BJ (cell line): ENCODE data around the gene PLK1. TPM values are rescaled to one million over a fixed set of nuclear protein-coding genes. Genes with fewer than 3 reads are reported as not detected.
"Not testable (repeated sequence)": the region's sequence is repeated elsewhere in the genome, so short reads cannot be mapped to it uniquely, and the experiment has no call there.

Source experiments
- CTCF ChIA-PET: fragments of 350-600 bp; formaldehyde crosslinking; extraction: SDS; loops from one replicate; lab custom pipeline; 2021; ENCODE audit warnings: antibody characterized with exemption, inconsistent platforms; lab: Yijun Ruan, JAX
- POLR2A ChIA-PET: fragments of 300-600 bp; sonication (Branson Sonifier 250); formaldehyde crosslinking; extraction: SDS; loops from one replicate; lab custom pipeline; 2021; ENCODE audit warnings: antibody characterized with exemption; lab: Charles Lee
- DNase-seq: peaks from one replicate; pipeline ENCODE4 v3.0.0-alpha.2; 2011; ENCODE audit warnings: low read depth
- H3K27me3 ChIP-seq: 2 replicates; pipeline ENCODE4 v1.6.0; 2011; ENCODE audit warnings: low read length; ENCODE audit not compliant: control insufficient read depth, insufficient read depth
- H3K36me3 ChIP-seq: 2 replicates; pipeline ENCODE4 v1.5.1; 2011; ENCODE audit warnings: low read length; ENCODE audit not compliant: control insufficient read depth, insufficient read depth
- H3K4me3 ChIP-seq: 2 replicates; pipeline ENCODE4 v1.5.1; 2011; ENCODE audit warnings: low read depth, mild to moderate bottlenecking, control low read depth, low read length
- polyA plus RNA-seq: library from polyadenylated mRNA; depleted of rRNA; stranded (reverse); fragments of >200 nt; gene quantifications from 2 replicates; pipeline ENCODE4 v1.2.3, GENCODE V29; 2011
- TF ChIP-seq, protein P1 (sequence below): IDR thresholded peaks from 2 replicates; pipeline ENCODE4 v1.5.1; 2011; ENCODE audit warnings: low read depth, mild to moderate bottlenecking, control low read depth, inconsistent platforms, low read length, moderate library complexity; ENCODE audit not compliant: insufficient read depth

Gene PLK1
- polyA plus RNA-seq, 1 experiment: 54.0 TPM

DNA sequence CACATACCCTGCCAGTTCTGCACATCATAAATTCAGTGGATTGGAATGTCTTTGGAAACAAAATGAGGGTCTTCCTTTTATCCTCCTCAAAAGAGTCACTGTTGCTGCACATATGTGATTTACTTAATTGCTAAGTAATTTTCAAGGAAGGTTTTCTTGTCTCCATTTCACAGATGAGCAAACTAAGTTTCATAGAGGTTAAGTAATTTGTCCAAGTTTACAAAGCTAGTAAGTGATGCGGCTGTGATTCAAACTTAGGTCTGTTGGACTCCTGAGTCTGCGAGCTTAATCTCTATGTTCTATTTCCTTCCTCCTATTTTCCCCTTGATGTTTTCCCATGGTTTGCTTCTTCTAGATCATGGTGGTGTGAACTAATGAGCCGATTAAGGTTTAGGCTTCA lies 48.0 kb downstream of the PLK1 start:
- no peak for DNase-seq
- ChIA-PET POLR2A (no interaction called here), CTCF (interaction anchor here (1.7 to 1.9 kb wide), 2 partner anchors 33 to 50 kb away, joined by 7 read pairs; no protein-coding TSS in a partner anchor)
- no peak overlapping the region for H3K4me3 ChIP-seq
- H3K27me3 ChIP-seq: no peaks in the 10 kb centered on the region
- TF ChIP-seq, protein P1, sequence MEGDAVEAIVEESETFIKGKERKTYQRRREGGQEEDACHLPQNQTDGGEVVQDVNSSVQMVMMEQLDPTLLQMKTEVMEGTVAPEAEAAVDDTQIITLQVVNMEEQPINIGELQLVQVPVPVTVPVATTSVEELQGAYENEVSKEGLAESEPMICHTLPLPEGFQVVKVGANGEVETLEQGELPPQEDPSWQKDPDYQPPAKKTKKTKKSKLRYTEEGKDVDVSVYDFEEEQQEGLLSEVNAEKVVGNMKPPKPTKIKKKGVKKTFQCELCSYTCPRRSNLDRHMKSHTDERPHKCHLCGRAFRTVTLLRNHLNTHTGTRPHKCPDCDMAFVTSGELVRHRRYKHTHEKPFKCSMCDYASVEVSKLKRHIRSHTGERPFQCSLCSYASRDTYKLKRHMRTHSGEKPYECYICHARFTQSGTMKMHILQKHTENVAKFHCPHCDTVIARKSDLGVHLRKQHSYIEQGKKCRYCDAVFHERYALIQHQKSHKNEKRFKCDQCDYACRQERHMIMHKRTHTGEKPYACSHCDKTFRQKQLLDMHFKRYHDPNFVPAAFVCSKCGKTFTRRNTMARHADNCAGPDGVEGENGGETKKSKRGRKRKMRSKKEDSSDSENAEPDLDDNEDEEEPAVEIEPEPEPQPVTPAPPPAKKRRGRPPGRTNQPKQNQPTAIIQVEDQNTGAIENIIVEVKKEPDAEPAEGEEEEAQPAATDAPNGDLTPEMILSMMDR: no peak
- no peaks in the 10 kb centered on the region for H3K36me3 ChIP-seq

- POLR2A ChIA-PET: no interaction called here
- H3K27me3 ChIP-seq: no peaks in the 10 kb centered on the region
- DNase-seq: no peak
- CTCF ChIA-PET: interaction anchor here (0.6 to 1.9 kb wide), 8 partner anchors 12 to 51 kb away, joined by 3 to 7 read pairs (median 4); partner anchors contain the start of gene PLK1
- H3K4me3 ChIP-seq: no peak overlapping the region
- TF ChIP-seq, protein P1: no peak
- H3K36me3 ChIP-seq: no peaks in the 10 kb centered on the region
These were observed 49.4 kb downstream of the PLK1 start for GRCh38 chr16:23728112-23728477.

DNA sequence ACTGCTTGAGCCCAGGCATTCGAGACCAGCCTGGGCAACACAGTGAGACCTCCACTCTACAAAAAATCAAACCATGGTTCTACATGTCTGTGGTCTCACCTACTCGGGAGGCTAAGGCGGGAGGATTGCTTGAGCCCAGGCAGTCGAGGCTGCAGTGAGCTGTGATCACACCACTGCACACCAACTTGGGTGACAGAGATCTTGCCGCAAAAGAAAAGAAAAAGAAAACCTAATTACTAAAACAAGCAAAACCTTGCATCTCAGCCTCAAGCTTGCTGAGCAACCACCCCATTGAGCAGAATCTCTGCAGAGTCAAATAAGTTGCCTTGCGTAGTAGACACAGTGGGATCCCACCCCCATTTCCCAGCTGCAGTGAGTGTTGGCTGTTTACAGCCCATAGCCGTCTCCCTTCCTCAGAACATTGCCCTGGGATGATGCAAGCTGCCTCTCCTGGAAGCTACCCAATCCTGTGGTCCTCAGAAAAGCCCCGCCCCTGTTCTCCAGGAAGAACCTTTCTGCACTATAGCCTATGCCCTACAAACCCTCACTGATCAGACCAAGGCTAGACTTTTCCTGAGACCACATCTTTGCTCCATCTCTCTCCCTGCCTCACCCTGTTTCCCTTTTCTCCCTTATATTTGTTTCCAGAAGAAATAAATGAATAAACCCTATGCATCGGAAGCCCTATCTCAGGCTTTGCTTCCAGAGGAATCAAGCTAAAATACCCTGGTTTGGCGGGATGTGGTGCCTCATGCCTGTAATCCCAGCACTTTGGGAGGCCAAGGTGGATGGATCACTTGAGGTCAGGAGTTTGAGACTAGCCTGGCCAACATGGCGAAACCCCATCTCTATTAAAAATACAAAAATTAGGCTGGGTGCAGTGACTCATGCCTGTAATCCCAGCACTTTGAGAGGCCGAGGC lies 51.1 kb downstream of the PLK1 start:
- no peaks in the 10 kb centered on the region for H3K27me3 ChIP-seq
- no peak overlapping the region for H3K4me3 ChIP-seq
- no peak for DNase-seq
- TF ChIP-seq, protein P1: no peak
- ChIA-PET CTCF (interaction anchor here (0.7 kb wide), 2 partner anchors 9 to 761 kb away, joined by 3 read pairs; no protein-coding TSS in a partner anchor), POLR2A (no interaction called here)
- no peaks in the 10 kb centered on the region for H3K36me3 ChIP-seq

- CTCF ChIA-PET: interaction anchor here (0.6 to 1.3 kb wide), 2 partner anchors 54 to 276 kb away, joined by 3 read pairs; no protein-coding TSS in a partner anchor
- POLR2A ChIA-PET: no interaction called here
- Histone ChIP-seq H3K36me3 (no peaks in the 10 kb centered on the region), H3K4me3 (no peak overlapping the region), H3K27me3 (no peaks in the 10 kb centered on the region)
- DNase-seq: no peak
- TF ChIP-seq, protein P1: no peak
These were observed 55.6 kb downstream of the PLK1 start for GRCh38 chr16:23734176-23734893.

DNA sequence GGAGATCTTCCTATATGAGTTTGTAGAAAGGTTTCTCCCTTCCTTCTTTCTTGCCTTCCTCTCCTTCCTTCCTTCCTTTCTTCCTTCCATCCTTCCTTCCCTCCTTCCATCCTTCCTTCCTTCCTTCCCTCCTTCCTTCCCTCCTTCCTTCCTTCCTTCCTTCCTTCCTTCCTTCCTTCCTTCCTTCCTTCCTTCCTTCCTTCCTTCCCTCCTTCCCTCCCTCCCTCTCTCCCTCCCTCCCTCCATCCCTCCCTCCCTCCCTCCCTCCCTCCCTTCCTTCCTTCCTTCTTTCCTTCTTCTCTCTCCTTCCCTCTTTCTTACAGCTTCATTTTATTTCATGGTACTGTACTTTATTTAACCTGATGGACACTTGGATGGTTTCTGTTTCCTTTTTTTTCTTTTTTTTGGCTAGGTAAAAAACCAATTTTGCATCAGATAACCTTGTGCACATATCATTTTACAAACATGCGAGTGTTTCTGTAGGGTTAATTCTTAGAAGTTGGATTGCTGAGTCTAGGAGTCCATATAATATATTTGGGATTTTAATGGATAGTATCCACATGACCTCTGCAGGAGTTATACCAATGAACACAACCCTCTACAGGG lies 58.8 kb downstream of the PLK1 start:
- H3K4me3 ChIP-seq, H3K27me3 ChIP-seq, CTCF ChIA-PET, DNase-seq, POLR2A ChIA-PET, H3K36me3 ChIP-seq: not testable (repeated sequence)
